NK-92 treated with Interleukin-12 subunit alpha and Interleukin-12 subunit beta, amount 100 ng/mL, for 24 hours (cell line): ENCODE measurements around the gene SNF8.

Experiments used
- DNase-seq: peaks from one replicate; lab custom pipeline; 2025; lab: John Stamatoyannopoulos, UW

SNF8 gene

DNA sequence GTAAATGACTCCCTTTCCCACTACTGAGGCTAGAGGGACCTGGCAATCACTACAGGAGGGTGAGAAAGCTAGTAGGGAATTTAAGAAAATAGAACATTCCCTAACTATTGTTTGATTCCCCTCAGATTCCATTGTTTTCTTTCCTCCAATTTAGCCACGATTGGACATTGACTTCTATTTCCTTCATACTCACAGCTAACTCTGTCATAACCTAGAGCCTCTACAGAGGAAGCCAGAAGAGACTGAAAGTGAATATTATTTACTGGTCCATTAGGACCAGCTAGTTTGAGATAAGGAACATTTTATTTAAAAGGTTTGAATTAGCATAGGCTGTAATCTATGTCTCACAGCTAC, 14.9 kb downstream of the SNF8 start:
- no peak for DNase-seq

DNA sequence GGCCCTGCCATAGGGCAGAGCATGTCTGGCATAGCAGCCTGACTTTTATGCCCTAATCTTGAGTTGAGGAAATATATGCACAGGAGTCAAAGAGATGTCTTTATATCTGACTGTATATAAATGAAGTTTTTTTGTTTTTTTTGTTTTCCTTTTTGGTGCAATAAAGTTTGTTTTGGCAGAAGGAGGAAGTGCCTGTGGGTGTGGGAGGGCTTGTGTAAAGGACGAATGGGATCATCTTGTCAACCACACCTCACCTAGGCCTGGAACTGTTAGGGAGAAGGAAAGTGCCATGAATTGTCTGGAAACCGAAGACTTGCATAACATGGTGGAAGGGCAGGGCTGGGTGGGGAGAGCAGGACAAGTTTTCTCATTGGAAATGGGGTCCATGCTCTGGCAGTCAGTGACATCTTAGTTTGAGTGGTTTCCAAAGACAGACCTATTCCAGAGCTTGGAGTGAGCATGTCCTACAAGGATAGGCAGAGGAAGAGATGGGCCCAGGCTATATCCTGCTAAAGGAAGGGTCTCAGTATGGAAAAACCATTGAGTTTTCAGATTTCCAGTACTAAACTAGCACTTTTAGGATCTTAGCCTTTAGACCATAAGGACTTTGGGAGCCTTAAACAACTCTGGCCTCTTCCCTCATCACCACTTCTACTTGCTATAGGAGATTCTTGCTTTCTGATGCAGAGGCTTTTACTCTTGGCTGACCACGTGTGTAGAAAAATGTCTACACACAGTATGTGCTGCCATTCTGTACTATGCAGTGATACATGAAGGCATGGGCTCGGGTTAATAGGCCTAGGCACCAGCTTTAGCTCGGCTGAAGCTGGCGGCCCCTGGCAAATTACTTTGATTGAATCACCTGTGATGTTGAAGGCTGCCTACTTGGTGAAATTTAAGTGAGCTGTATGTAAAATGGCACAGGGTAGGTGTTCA, 15.5 kb downstream of the SNF8 start:
- no peak for DNase-seq

DNA sequence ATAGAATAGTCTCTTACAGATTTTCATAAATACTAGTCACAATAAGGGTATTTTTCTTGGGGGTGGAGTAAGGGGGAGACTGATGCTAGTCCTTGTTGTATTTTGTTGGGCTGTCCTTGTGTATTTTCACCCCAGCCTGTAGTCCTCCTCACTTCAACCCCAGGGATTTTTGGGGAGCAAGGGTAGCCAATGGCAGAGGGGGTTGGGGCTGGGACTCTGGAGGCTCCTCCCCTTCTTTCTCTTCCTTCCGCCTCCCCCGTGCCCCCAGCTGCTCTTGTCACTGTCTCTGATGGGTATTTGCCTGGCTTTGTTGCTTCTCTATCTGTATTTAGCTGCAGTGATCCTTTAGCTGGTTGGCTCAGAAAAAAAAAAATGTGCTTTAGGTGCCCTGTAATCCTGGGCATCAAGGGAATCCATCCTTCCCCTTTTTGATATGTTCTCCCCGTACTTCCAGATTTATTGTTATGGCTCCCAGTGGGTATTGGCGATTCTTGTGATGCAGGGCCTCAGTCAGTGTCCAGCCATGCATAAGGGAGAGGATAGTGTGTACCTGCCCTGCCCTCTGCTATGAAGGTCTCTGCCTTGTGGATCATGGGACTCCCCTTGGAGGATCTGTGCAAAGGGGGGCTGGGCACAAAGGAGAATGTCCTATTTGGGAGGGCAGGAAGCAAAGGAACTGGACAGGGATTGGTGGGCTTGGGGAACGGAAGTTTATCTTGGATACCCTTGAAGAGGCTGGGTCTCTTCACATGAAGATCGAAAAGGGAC, 16.5 kb downstream of the SNF8 start:
- no peak for DNase-seq

DNA sequence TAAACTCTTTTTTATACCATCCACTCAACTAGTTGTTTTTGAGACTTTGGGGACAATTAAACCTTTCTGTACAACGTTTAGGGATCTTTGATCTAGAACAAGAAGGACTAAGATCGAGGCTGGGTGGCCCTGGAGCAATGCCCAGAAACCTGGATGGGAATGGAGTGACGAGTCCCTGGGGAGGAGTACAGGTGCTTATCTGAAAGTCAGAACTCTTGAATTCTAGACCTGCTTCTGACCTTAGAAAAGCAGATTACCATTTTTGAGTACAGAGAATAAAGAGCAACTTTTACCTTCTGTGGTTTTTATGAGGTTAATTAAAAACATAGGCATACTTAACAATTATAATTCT, 18.7 kb downstream of the SNF8 start:
- no peak for DNase-seq

GRCh38 chr17:48925251-48925990, 19.2 kb downstream of the SNF8 start:
- no peak for DNase-seq

GRCh38 chr17:48915459-48916282, 29.0 kb downstream of the SNF8 start:
- DNase-seq: peak; percentile 46

DNA sequence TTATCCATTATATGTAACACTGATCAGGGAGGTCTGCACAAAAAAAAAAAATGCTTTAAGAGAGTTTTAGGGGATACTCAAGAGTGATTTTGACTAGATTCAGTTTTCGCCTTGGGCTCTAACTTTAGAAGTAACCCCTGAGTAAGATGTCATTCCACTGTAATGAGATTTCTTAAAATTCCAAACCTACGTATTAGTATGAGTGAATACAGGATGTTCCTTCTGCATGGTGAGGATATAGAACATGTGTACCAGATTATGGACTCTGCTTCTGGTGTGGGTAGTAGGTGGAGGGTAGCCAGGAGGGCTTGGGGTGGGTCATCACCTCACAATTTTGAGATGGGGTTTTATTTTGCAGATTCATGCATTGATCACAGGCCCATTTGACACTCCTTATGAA, 32.2 kb downstream of the SNF8 start:
- no peak for DNase-seq

DNA sequence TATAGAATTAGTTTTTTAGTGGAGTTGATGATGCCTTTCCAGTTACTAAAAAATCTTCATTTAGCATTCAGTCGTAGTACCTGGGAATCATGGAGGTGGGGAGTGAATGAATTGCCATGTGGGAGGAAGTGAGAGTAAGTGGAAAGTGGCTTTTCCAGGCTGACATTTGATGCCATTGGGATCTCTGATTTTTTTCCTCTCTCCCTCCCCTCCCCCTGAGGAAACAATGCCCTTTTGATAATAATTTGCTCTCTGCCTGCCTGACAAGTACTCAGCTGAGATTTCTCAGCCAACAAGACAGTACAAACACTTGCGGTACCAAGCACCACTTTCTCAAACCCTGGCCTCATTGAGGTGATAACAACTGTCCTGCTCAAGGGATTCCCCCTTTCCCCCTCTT, 34.3 kb downstream of the SNF8 start:
- DNase-seq: no peak

DNA sequence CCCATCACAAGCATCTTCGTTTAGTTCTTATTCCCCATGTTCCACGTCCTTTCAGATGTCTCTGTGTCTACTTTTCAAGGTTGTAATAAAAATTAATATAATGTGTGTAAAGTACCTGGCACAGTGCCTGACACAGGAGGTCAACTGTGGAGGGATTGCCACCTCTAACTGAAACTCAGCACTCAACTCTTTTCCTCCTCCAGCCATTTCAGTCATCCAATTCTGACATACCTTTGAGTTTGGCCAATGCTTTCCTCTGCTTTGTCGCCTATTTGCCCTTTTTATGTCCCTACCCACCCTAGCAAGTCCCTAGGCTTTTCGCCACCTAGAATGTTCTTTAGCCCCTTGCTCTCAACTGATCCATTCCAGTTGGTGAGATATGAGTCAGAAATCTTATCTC, 34.9 kb downstream of the SNF8 start:
- no peak for DNase-seq

- DNase-seq: peak; percentile 93
These were observed 35.7 kb downstream of the SNF8 start for GRCh38 chr17:48908853-48909394.

DNA sequence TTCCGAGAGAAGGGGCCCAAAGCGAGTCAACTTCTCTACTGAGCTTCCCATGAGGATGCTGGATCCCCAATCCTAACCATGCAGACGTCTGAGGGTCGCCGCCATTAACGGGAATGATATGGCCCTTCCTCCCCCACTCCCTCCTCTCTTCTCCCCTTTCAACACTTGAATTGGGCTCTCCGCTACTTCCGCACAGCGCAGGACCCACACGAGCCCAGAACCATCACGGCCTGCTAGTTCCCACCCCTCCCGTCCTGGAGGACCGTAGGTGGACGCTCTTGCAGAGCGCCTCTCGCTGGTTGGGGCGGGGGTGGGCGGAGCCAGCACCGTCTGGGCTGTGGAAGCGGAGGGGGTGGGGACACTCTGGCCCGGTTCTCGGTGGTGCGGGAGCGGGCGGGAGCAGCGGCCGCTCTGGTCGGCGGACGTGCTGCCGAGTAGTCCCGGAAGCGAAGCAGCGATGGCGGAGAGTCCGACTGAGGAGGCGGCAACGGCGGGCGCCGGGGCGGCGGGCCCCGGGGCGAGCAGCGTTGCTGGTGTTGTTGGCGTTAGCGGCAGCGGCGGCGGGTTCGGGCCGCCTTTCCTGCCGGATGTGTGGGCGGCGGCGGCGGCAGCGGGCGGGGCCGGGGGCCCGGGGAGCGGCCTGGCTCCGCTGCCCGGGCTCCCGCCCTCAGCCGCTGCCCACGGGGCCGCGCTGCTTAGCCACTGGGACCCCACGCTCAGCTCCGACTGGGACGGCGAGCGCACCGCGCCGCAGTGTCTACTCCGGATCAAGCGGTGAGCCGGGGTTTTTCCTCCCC, 36.4 kb downstream of the SNF8 start, which contains the start of gene UBE2Z:
UBE2Z (plus strand) TSS at position 361 of the 797 bp plus-strand sequence; CDS start at position 458, 97 bp downstream.
- DNase-seq: peak; percentile 93

- no peak for DNase-seq
These were observed 37.0 kb downstream of the SNF8 start for GRCh38 chr17:48907713-48908046.

GRCh38 chr17:48905987-48906515, 38.6 kb downstream of the SNF8 start:
- DNase-seq: no peak

- DNase-seq: no peak
These were observed 40.2 kb downstream of the SNF8 start for GRCh38 chr17:48904428-48904827.

DNA sequence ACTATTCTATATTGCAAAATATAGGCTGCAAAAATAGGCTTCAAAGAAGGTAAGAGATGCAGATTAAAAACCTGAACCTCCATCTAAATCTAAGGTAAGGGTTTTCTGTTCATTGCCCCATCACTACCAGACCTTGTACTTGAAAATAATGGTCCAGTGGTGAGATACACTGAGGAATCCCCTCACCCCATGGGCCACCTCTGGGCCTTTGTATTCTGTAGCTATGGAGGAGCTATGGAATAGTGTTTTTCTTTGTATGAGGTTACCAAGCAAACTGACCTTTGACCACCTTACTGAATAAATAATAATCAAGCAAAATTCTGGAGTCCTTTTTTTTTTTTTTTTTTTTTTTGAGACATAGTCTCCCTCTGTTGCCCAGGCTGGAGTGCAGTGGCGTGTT, 41.2 kb downstream of the SNF8 start:
- no peak for DNase-seq

DNA sequence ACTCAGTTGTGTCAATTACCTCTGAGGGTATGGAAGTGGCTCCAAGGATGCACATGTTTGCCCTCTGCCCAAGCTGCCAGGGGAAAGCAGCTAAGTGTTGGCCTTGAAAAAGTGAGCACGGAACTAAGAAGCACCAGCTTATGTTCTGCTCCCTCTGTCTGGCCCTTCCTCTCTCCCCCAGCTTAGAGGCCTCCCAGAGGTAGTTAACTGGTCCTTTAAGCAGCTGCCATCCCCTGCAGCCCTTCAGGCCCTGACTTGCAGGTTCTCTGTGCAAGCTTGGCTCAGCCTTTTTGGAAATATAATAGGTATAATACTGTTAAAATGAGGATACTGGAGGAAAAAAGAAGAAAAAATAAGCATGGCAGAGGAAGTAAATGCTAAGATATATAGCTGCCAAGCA, 43.4 kb downstream of the SNF8 start:
- DNase-seq: no peak

DNA sequence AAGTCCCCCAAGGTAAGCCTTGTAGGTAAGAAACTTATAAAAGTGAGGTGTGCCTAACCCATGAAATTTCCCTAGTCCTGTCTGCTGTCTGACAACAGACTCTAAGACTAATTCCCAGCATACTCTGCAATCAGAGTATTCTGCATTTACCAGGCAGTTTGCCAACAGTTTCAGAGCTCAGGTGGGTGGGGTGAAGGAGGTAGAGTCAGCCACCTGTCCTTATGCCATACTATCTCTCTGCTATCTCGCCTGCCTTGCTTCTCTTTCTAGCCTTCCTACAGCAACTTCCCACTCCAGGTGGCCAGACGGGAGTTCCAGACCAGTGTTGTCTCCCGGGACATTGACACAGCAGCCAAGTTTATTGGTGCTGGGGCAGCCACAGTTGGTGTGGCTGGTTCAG, 49.8 kb downstream of the SNF8 start:
- DNase-seq: no peak

DNA sequence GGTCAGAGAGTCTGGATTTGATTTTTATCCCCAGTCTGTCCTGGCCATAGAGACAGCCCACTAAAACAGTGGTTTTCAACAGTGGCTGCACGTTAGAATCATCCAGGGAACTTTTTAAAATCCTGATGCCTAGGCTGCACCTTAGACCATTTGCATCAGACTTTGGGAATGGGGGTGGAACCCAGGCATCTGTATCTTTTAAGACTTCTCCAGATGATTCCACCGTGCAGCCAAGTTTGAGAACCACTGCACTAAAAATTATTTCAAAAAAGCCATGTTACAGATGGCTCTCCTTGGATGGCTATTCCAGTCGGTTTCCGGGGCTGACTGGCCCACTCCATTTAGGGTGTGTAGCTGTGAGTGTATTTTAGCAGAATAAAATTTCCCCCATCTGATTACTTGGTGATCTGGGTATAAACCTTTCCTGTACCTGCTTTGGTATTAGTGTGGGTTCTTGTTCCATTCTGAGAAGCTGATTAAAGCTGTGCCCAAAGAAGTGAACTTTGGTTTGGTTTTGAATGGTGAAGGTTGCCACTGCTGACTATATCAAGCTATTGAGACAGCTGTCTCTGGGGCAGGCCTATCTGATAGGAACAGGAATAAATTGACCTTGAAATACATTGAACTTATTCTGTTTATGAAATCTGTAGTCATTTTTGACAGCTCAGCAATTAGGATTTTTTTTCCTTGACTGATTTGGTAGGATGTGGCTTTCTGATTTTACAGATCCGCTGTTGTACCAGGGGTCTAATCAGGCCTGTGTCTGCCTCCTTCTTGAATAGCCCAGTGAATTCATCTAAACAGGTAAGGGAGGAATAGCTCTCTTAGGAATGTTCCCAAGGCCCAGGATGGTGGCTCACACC, 50.8 kb downstream of the SNF8 start:
- DNase-seq: no peak

- no peak for DNase-seq
These were observed 51.5 kb downstream of the SNF8 start for GRCh38 chr17:48892940-48893645.
